Gastrocnemius medialis (tissue), 4 donors: Measurements from ENCODE around the gene PTPN13. TPM values are rescaled to one million over a fixed set of nuclear protein-coding genes. Genes with fewer than 3 reads are reported as not detected.
"Not testable (repeated sequence)": the region's sequence is repeated elsewhere in the genome, so short reads cannot be mapped to it uniquely, and the experiment has no call there.

Experiments
- ATAC-seq, 2 donors: fragments of 150-250 bp; one replicate each; pipeline ENCODE4 v1.9.1; 2016
- DNase-seq, 2 donors: peaks; one replicate each; pipeline ENCODE4 v3.0.0-alpha.2; 2019
- H3K27ac ChIP-seq, 4 donors: fragments of 200-600 bp; sonication (generic); 1 replicate in 1 of 4; 2 replicates in 3 of 4; pipeline ENCODE4 v1.5.1; 2016 to 2018; ENCODE audit warnings: mild to moderate bottlenecking in 2 of 4, moderate library complexity in 1 of 4
- H3K27me3 ChIP-seq, 3 donors: fragments of 200-600 bp; sonication (generic) in 2 of 3; 1 replicate in 1 of 3; 2 replicates in 2 of 3; pipeline versions ENCODE4 v1.5.1 to v1.6.0; 2016 to 2019; ENCODE audit warnings: mild to moderate bottlenecking in 1 of 3, moderate library complexity in 1 of 3
- H3K36me3 ChIP-seq, 2 donors: fragments of 200-600 bp; sonication (generic) in 1 of 2; one replicate each; pipeline ENCODE4 v1.5.1; 2017 to 2018
- H3K4me1 ChIP-seq, 2 donors: fragments of 200-600 bp; sonication (generic) in 1 of 2; one replicate each; pipeline ENCODE4 v1.5.1; 2016 to 2017; ENCODE audit warnings: mild to moderate bottlenecking in 2 of 2
- H3K4me3 ChIP-seq, 4 donors: fragments of 200-600 bp; sonication (generic) in 3 of 4; 1 replicate in 1 of 4; 2 replicates in 3 of 4; pipeline ENCODE4 v1.5.1; 2016 to 2019; ENCODE audit warnings: mild to moderate bottlenecking in 2 of 4
- H3K9me3 ChIP-seq, 3 donors: fragments of 200-600 bp; sonication (generic) in 2 of 3; 1 replicate in 1 of 3; 2 replicates in 2 of 3; pipeline ENCODE4 v1.5.1; 2016 to 2019
- CTCF ChIP-seq, 5 experiments: fragments of 450-650 bp in 3 of 5; fragments of 200-600 bp in 2 of 5; sonication (generic) in 2 of 5; IDR thresholded peaks in 4 of 5; conservative IDR thresholded peaks in 1 of 5; 1 replicate in 4 of 5; 2 replicates in 1 of 5; pipeline ENCODE4 v1.5.1; 2016 to 2019; ENCODE audit warnings: antibody characterized with exemption in 5 of 5, mild to moderate bottlenecking in 3 of 5, moderate library complexity in 3 of 5
- POLR2A ChIP-seq, 2 donors: fragments of 450-650 bp; IDR thresholded peaks; one replicate each; pipeline ENCODE4 v1.6.1; 2017; ENCODE audit warnings: antibody characterized with exemption in 2 of 2, mild to moderate bottlenecking in 2 of 2, moderate library complexity in 2 of 2
- in situ Hi-C, 4 donors: fragments of 200-750 bp; cut with MboI; loops; one replicate each; pipeline versions ENCODE4 v1.15.0 to v1.8.0; 2017; ENCODE audit warnings: low sequenced_read_pairs in 4 of 4
- intact Hi-C: fragments of 100-400 bp; cut with DNase I; formaldehyde crosslinking; loops from one replicate; pipeline ENCODE4 v1.15.1; 2023; ENCODE audit warnings: low total_unique reads
- total RNA-seq, 4 donors: library from RNA; depleted of rRNA; stranded (reverse); fragments of >200 nt; gene quantifications; one replicate each; pipeline versions ENCODE4 v1.1.0 to v1.2.3, GENCODE V29; 2016

The PTPN13 gene
- total RNA-seq, 4 donors from 2014 or later, result 0.87 to 2.0 (median 1.6) TPM

- Histone ChIP-seq H3K36me3 (no peaks in the 10 kb centered on the region), H3K27me3 (no peaks in the 10 kb centered on the region), H3K4me3 (no peak overlapping the region), H3K27ac (no peak overlapping the region), H3K4me1 (no peaks in the 10 kb centered on the region), H3K9me3 (no peaks in the 10 kb centered on the region)
- no peak for ATAC-seq
- in situ Hi-C loops (no loop called here), intact Hi-C loops (no loop called here)
- no peak for DNase-seq
- TF ChIP-seq POLR2A (IDR thresholded peaks at IDR 0.05) (no peak), CTCF (IDR thresholded peaks at IDR 0.05 in 4 of 5, conservative IDR thresholded peaks at IDR 0.05 in 1 of 5) (no peak)
Observed at GRCh38 chr4:86706923-86707597, 112.9 kb downstream of the PTPN13 start.

GRCh38 chr4:86717651-86718050, 123.5 kb downstream of the PTPN13 start:
- Histone ChIP-seq H3K27me3 (no peaks in the 10 kb centered on the region), H3K9me3 (no peaks in the 10 kb centered on the region), H3K4me3 (no peak overlapping the region), H3K27ac (no peak overlapping the region), H3K4me1 (no peaks in the 10 kb centered on the region), H3K36me3 (no peaks in the 10 kb centered on the region)
- in situ Hi-C loops (no loop called here), intact Hi-C loops (no loop called here)
- ATAC-seq (no peak), DNase-seq (no peak)
- TF ChIP-seq CTCF (IDR thresholded peaks at IDR 0.05 in 4 of 5, conservative IDR thresholded peaks at IDR 0.05 in 1 of 5), result no peak
- TF ChIP-seq POLR2A (IDR thresholded peaks at IDR 0.05), result no peak

GRCh38 chr4:86718152-86718551, 124.0 kb downstream of the PTPN13 start:
- Histone ChIP-seq H3K36me3 (no peaks in the 10 kb centered on the region), H3K27me3 (no peaks in the 10 kb centered on the region), H3K4me1 (no peaks in the 10 kb centered on the region), H3K27ac (no peak overlapping the region), H3K9me3 (no peaks in the 10 kb centered on the region), H3K4me3 (no peak overlapping the region)
- TF ChIP-seq POLR2A (IDR thresholded peaks at IDR 0.05) (no peak), CTCF (IDR thresholded peaks at IDR 0.05 in 4 of 5, conservative IDR thresholded peaks at IDR 0.05 in 1 of 5) (no peak)
- in situ Hi-C loops, result no loop called here
- ATAC-seq (no peak), DNase-seq (no peak)
- intact Hi-C loops, result no loop called here

GRCh38 chr4:86719149-86719548, 125.0 kb downstream of the PTPN13 start:
- H3K4me3 ChIP-seq, DNase-seq, H3K36me3 ChIP-seq, H3K4me1 ChIP-seq, ATAC-seq, in situ Hi-C loops, H3K27me3 ChIP-seq, intact Hi-C loops, H3K27ac ChIP-seq, H3K9me3 ChIP-seq: not testable (repeated sequence)

- in situ Hi-C loops, result no loop called here
- Histone ChIP-seq H3K9me3 (no peaks in the 10 kb centered on the region), H3K36me3 (no peaks in the 10 kb centered on the region)
Observed at GRCh38 chr4:86720508-86721068, 126.5 kb downstream of the PTPN13 start.

More at GRCh38 chr4:86720508-86721068, 126.5 kb downstream of the PTPN13 start:
- H3K4me1 ChIP-seq, result no peaks in the 10 kb centered on the region
- H3K27me3 ChIP-seq, result no peaks in the 10 kb centered on the region
- no peak overlapping the region for H3K27ac ChIP-seq
- ATAC-seq (no peak), DNase-seq (no peak)
- intact Hi-C loops, result no loop called here
- no peak overlapping the region for H3K4me3 ChIP-seq
- TF ChIP-seq CTCF (IDR thresholded peaks at IDR 0.05 in 4 of 5, conservative IDR thresholded peaks at IDR 0.05 in 1 of 5), result no peak
- TF ChIP-seq POLR2A (IDR thresholded peaks at IDR 0.05), result no peak
